GM10266 (cell line): ENCODE results near the gene CTDSPL2.

Experiments used
- DNase-seq: peaks from one replicate; pipeline ENCODE4 v3.0.0; 2012; ENCODE audit errors: extremely low spot score
- TF ChIP-seq, protein P1 (sequence below): IDR thresholded peaks from 2 replicates; pipeline ENCODE4 v1.5.1; 2012; ENCODE audit warnings: mild to moderate bottlenecking, low read depth; ENCODE audit not compliant: control insufficient read depth, insufficient read depth; ENCODE audit errors: missing control alignments

CTDSPL2 gene

DNA sequence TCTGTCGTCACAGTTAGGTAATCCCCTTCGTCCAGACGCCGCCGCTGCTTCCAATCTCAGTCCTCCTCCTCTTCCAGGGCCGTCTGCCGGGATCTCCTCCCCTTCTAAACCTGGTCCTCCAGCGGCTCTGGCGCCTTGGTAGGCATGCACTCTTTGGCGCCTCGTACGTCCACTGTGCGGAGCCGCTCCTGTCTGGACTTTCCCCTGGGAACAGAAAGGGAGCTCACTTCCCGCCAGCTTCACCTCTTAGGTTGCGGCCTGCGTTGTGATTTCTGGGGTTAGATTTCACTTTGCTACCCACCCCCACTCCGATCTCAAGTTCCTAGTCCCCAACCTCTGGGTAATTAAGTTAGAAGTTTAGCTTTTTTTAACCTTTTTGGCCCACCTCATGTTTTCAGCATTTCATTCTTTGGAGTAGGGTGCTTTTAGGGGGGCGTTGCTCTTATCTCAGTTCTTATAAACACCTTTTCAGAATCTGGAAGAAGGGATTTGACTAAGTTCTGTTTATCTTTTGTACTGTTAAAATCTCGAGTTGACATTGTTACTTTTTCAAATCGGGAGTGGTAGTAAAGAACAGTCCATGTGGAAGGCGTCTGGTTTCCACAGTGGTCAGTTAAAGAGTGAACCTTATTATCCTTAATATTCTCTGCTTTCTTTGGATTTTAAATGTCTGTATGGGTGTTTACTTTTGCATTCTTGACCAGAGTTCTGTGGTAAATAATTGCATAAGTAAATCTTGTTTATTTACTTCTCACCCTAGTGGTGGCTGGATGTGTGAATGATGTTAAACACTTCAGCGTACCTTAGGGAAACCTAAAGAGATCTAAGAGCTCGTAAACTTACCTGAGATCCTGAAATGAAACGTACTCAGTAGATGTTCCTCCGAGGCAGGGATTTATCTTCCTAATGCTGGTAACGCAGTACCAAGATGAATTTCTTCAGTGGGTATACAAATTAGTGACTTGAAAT is 611 bp downstream of the CTDSPL2 start:
- TF ChIP-seq, protein P1, sequence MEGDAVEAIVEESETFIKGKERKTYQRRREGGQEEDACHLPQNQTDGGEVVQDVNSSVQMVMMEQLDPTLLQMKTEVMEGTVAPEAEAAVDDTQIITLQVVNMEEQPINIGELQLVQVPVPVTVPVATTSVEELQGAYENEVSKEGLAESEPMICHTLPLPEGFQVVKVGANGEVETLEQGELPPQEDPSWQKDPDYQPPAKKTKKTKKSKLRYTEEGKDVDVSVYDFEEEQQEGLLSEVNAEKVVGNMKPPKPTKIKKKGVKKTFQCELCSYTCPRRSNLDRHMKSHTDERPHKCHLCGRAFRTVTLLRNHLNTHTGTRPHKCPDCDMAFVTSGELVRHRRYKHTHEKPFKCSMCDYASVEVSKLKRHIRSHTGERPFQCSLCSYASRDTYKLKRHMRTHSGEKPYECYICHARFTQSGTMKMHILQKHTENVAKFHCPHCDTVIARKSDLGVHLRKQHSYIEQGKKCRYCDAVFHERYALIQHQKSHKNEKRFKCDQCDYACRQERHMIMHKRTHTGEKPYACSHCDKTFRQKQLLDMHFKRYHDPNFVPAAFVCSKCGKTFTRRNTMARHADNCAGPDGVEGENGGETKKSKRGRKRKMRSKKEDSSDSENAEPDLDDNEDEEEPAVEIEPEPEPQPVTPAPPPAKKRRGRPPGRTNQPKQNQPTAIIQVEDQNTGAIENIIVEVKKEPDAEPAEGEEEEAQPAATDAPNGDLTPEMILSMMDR = no peak
- peak; percentile 11 for DNase-seq

DNA sequence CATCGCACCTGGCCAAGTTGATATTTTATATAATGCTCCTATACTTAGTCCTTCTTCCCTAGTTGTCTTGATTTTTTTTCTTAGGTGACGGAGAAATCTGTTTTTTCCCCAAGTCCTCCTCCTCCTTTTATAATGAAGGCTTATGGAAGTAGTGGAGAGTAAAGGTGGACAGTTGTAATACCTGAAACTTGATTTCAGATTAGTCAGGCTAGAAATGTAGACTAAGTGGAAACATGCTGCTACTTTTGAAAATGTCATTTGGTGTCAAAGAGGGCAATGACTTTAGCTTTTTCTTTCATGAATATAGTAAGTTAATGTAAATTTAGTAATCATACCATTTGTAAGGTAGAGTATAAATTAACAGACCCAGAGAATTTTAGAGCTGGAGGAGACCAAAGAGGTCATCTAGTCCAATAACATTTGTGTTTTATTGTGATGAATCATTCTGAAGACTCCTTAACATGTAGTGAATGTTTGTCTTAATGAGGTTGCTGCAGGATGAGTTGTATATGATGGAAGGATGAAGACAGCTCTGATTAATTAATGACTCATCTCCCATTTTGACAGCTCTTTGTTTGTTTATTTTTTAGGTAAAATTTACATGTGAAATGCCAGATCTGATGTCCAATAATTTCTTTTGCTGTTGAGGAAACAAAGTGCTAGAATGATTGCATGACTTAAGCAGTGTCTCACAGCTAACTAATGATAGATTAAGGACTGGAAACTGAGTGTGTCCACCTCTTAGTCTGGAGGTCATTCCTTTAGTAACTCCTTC is 8.7 kb downstream of the CTDSPL2 start:
- no peak for DNase-seq
- TF ChIP-seq, protein P1 = no peak

DNA sequence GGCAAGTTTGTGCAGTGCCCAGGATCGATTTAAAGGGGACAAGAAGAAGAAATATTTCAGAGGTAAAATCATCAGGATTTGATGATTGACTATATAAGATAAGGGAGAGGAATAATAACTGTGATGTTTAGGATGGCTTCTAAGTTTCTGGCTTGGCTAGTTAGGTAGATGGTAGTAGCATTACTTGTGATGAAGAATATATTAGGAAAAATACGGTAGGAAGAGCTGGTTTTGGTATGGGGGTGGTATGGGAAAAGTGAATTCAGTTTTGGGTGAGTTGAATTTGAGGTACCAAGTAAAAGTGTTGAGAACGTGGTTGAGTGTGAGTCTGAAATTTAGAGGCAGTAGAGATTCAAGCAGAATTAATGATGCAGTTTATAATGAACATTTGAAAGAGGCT is 11.0 kb downstream of the CTDSPL2 start:
- DNase-seq = no peak
- TF ChIP-seq, protein P1 = no peak

DNA sequence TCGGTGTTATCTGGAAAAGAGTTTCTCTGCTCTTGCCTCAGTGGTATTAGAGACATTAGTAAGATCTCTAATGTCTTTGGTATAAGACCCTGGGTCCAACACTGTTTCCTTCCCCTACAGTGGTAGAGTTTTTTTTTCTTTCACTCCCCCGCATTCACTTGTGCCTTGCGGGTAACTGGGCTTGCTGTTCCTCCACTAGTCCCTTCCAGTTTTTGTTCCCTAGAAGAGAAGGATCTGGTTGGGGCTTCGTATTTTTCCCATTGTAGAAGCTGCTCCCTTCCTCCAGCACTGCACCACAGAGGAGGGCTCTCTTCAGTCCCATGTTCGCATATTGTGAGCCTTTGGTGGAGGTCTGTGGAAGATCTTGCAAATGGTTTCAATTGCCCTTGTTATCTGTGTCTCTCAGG is 13.7 kb downstream of the CTDSPL2 start:
- no peak for DNase-seq
- TF ChIP-seq, protein P1 = no peak

DNA sequence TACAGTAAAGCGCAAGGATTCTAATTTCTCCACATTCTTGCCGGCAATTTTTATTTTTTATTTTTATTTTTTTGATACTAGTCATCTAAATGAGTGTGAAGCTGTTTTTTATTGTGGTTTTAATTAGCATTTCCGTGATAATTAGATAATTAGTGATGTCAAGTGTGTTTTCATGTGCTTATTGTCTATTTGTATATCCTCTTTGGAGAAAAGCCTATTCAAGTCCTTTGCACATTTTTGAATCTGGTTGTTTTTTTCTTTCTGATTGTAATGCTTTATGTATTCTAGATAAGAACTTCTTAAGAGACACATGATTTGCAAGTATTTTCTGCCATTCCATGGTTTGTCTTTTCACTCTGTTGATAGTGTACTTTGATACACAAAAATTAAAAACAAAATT is 16.1 kb downstream of the CTDSPL2 start:
- no peak for DNase-seq
- TF ChIP-seq, protein P1 = no peak

DNA sequence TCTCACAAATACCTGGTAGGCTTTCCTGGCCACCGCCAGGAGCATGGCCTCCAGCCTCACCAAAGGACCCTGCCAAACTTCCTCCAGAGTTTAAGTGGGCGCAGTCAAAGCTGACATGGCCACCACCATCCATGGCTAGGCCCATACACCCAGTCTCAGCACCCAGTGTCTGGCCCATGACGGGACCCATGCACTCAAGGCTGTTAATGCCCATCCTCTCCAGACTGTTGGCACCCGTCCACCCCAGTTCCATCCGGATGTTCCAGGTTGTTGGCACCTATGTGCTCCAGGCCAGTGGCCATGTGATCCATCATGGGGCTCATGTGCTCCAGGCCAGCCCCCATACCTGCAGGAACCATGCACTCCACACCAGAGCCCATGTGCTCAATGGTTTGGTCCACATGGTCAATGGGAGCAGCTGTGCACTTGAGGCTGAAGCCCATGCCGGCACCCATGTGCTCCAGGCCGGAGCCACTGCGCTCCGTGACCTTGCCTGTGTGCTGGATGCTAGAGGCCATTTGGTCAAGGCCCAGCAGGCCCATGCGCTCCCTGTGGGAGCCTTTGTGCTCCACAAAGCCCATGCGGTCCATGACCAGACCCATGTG is 20.4 kb downstream of the CTDSPL2 start:
- no peak for DNase-seq
- TF ChIP-seq, protein P1 = no peak
